ENCODE data around the gene PRKG1. TPM values are rescaled to one million over a fixed set of nuclear protein-coding genes. Genes with fewer than 3 reads are reported as not detected.

The PRKG1 gene
- total and polyA plus RNA-seq, 8 donors = 1.2 to 9.6 (median 2.9) TPM

GRCh38 chr10:51964630-51965029 lies 890.3 kb downstream of the PRKG1 start:
- ATAC-seq = no peak
- Histone ChIP-seq H3K36me3 (no peaks in the 10 kb centered on the region), H3K9me3 (no peaks in the 10 kb centered on the region), H3K4me1 (no peaks in the 10 kb centered on the region), H3K4me3 (no peak overlapping the region), H3K27me3 (no peaks in the 10 kb centered on the region), H3K27ac (no peak overlapping the region)
- no peak for DNase-seq
- no peak for FAIRE-seq
- WGBS, 2 donors = 53 to 64% methylated on average over 2 of the region's 2 CpGs
- intact Hi-C loops (cut with DNase I) = no loop called here
- TF ChIP-seq CTCF (IDR thresholded peaks at IDR 0.05) = no peak

- FAIRE-seq (no peak), DNase-seq (no peak), ATAC-seq (no peak)
- H3K4me1 ChIP-seq = no peaks in the 10 kb centered on the region
- no peaks in the 10 kb centered on the region for H3K9me3 ChIP-seq
- no peak overlapping the region for H3K27ac ChIP-seq
- no peaks in the 10 kb centered on the region for H3K27me3 ChIP-seq
- TF ChIP-seq CTCF (IDR thresholded peaks at IDR 0.05) = no peak
- no peak overlapping the region for H3K4me3 ChIP-seq
- no peaks in the 10 kb centered on the region for H3K36me3 ChIP-seq
- intact Hi-C loops (cut with DNase I) = no loop called here
Measured at GRCh38 chr10:51965451-51965850, 891.2 kb downstream of the PRKG1 start.

- no peak for FAIRE-seq
- intact Hi-C loops (cut with DNase I) = no loop called here
- H3K36me3 ChIP-seq = no peaks in the 10 kb centered on the region
- no peaks in the 10 kb centered on the region for H3K9me3 ChIP-seq
- H3K4me1 ChIP-seq = no peaks in the 10 kb centered on the region
- no peaks in the 10 kb centered on the region for H3K27me3 ChIP-seq
- DNase-seq = no peak
- no peak overlapping the region for H3K27ac ChIP-seq
- no peak for ATAC-seq
- H3K4me3 ChIP-seq = no peak overlapping the region
- TF ChIP-seq CTCF (IDR thresholded peaks at IDR 0.05) = no peak
- WGBS, 2 donors = 89 to 94% methylated on average over 3 of the region's 3 CpGs
Measured at GRCh38 chr10:51972733-51973346, 898.6 kb downstream of the PRKG1 start.

- no peak for FAIRE-seq
- intact Hi-C loops (cut with DNase I) = no loop called here
- H3K9me3 ChIP-seq = no peaks in the 10 kb centered on the region
Measured at GRCh38 chr10:51980752-51981151, 906.5 kb downstream of the PRKG1 start.

More at GRCh38 chr10:51980752-51981151, 906.5 kb downstream of the PRKG1 start:
- H3K27me3 ChIP-seq = no peaks in the 10 kb centered on the region
- H3K4me3 ChIP-seq = no peak overlapping the region
- no peak overlapping the region for H3K27ac ChIP-seq
- DNase-seq (no peak), ATAC-seq (no peak)
- no peak for TF ChIP-seq CTCF (IDR thresholded peaks at IDR 0.05)
- H3K36me3 ChIP-seq = no peaks in the 10 kb centered on the region
- H3K4me1 ChIP-seq = no peaks in the 10 kb centered on the region
